ENCODE measurements around the gene SORBS1. TPM values are rescaled to one million over a fixed set of nuclear protein-coding genes. Genes with fewer than 3 reads are reported as not detected.

The SORBS1 gene
- total RNA-seq, 4 donors from 2014 or later = 28.1 to 92.5 (median 41.7) TPM

DNA sequence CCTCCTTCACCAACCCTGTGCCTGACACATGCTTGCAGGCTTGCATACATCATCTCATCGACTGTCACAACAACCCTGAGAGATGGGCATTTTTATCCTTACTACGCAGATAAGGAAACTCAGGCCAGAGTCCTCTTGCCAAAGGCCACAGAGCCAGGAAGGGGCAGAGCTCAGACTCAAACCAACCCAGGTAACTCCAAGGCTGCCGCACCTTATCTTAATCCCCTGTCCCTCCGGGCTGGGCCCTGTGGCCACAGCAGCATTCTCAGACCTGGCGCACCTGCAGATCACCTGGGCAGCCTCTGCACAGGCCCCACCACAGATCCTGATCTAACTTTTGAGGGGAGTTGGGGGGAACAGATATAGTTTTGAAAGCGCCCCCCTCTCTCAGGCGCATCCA, 35.1 kb downstream of the SORBS1 start:
- Histone ChIP-seq H3K4me1 (peaks cover 18% of the 10 kb centered on the region), H3K36me3 (no peaks in the 10 kb centered on the region), H3K27me3 (no peaks in the 10 kb centered on the region), H3K27ac (no peak overlapping the region), H3K4me3 (no peak overlapping the region), H3K9me3 (no peaks in the 10 kb centered on the region)
- DNase-seq (ENCODE audit: low spot score in 2 of 2) = no peak
- TF ChIP-seq, protein P1, sequence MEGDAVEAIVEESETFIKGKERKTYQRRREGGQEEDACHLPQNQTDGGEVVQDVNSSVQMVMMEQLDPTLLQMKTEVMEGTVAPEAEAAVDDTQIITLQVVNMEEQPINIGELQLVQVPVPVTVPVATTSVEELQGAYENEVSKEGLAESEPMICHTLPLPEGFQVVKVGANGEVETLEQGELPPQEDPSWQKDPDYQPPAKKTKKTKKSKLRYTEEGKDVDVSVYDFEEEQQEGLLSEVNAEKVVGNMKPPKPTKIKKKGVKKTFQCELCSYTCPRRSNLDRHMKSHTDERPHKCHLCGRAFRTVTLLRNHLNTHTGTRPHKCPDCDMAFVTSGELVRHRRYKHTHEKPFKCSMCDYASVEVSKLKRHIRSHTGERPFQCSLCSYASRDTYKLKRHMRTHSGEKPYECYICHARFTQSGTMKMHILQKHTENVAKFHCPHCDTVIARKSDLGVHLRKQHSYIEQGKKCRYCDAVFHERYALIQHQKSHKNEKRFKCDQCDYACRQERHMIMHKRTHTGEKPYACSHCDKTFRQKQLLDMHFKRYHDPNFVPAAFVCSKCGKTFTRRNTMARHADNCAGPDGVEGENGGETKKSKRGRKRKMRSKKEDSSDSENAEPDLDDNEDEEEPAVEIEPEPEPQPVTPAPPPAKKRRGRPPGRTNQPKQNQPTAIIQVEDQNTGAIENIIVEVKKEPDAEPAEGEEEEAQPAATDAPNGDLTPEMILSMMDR (IDR thresholded peaks at IDR 0.05) = no peak
- no peak for TF ChIP-seq POLR2A (IDR thresholded peaks at IDR 0.05)
- no peak for TF ChIP-seq POLR2AphosphoS5 (IDR thresholded peaks at IDR 0.05)
- no peak for TF ChIP-seq EP300 (IDR thresholded peaks at IDR 0.05)
- 96% methylated on average over 7 of the region's 7 CpGs for WGBS

DNA sequence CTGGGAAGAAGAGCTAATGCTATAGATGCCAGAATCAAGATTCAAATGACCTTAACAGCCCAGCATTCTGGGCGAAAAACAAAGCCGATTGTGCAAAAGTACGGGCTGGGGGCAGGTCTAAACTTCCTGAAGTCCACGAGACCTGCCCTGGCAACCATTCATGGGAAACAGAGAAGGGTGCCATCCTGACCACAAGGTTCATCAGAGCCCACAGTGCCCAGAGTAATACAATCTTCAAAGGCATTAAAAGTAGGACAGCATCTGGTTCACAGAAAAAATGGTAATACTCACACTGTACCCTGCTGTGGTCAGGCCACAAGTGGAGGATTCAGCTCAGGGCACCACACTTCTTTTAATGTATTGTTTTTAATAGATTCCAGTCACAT, 36.1 kb downstream of the SORBS1 start:
- H3K27me3 ChIP-seq = no peaks in the 10 kb centered on the region
- no peaks in the 10 kb centered on the region for H3K36me3 ChIP-seq
- DNase-seq (ENCODE audit: low spot score in 2 of 2) = no peak
- H3K4me3 ChIP-seq = no peak overlapping the region
- no peak for TF ChIP-seq POLR2A (IDR thresholded peaks at IDR 0.05)
- TF ChIP-seq, protein P1 (IDR thresholded peaks at IDR 0.05) = no peak
- H3K4me1 ChIP-seq = peaks cover 18% of the 10 kb centered on the region
- H3K9me3 ChIP-seq = no peaks in the 10 kb centered on the region
- 94% methylated on average over 4 of the region's 4 CpGs for whole genome bisulfite sequencing
- no peak overlapping the region for H3K27ac ChIP-seq

DNA sequence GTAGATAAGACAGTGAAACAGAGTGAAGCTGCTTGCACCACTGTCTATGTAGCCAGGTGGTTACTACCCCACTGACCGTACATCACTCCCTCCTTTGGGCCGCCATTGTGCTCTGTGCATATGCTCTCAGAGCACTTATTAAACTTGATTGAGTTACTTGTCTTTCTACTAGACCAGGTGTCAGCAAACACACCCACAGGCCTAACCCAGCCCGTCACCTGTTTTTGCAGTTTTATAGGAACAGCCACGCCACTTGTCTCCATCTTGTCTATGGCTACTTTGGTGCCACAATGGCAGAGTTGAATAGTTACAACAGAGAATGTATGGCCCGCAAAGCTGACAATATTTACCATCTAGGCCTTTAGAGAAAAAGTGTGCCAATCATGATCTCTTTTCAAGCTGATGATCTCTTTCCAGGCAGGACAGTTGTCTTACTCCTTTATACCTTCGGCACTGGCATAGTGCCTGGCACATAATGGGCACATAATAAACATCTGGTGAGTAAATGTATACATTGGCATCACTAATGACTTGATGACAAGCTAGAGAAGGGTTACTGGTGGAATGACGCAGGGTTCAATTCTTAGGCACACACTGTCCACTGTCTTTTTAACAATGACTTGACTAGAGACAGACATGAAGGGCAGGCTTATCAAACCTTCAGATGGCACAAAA, 36.7 kb downstream of the SORBS1 start:
- Histone ChIP-seq H3K36me3 (no peaks in the 10 kb centered on the region), H3K4me1 (peaks cover 16% of the 10 kb centered on the region), H3K27me3 (no peaks in the 10 kb centered on the region), H3K27ac (no peak overlapping the region), H3K4me3 (no peak overlapping the region), H3K9me3 (no peaks in the 10 kb centered on the region)
- TF ChIP-seq, protein P1 (IDR thresholded peaks at IDR 0.05) = no peak
- TF ChIP-seq POLR2A (IDR thresholded peaks at IDR 0.05) (no peak), POLR2AphosphoS5 (IDR thresholded peaks at IDR 0.05) (no peak), EP300 (IDR thresholded peaks at IDR 0.05) (no peak)
- DNase-seq (ENCODE audit: low spot score in 2 of 2) = no peak
- 94% methylated on average over 7 of the region's 7 CpGs for WGBS

DNA sequence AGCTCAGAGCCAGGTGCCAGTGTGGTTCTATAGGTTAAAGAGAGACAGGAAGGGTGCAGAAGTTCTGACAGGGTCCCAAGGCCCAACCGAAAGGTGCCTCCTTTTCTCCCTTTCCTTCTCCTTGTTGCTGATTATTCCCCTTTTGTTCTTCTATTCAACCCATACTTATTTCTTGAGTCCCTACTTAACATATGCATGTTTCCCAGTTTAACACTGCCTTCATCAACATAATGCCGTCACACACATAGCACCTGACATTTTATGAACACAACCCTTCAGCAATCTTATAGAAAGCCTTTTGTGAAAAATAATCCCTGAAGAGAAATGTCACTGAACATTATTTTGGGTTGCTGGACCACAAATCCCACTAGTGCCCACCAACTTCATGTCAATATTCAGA, 39.1 kb downstream of the SORBS1 start:
- Histone ChIP-seq H3K27ac (no peak overlapping the region), H3K27me3 (no peaks in the 10 kb centered on the region), H3K4me3 (no peak overlapping the region), H3K4me1 (peaks cover 23% of the 10 kb centered on the region), H3K36me3 (no peaks in the 10 kb centered on the region), H3K9me3 (no peaks in the 10 kb centered on the region)
- TF ChIP-seq POLR2A (IDR thresholded peaks at IDR 0.05) (no peak), POLR2AphosphoS5 (IDR thresholded peaks at IDR 0.05) (no peak), EP300 (IDR thresholded peaks at IDR 0.05) (no peak)
- TF ChIP-seq, protein P1 (IDR thresholded peaks at IDR 0.05) = no peak
- WGBS = 91% methylated on average over 2 of the region's 2 CpGs
- DNase-seq (ENCODE audit: low spot score in 2 of 2) = no peak

DNA sequence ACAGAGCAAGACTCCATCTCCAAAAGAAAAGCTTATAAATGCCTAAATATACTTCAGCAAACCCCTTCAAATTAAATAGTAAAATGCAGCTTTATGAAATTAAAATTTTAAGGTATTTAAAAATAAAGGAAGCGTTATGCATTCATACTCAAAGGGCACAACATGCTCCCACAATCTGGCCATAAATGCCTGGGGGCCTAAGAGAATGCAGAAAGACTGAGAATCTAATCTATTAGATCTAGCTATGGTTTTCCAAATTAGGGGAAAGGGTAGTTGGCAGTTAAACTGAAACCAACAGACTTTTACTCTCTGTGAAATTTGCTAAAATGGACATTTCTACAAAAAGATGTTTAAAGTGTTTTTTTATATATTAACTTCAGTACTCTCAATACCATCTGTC, 40.6 kb downstream of the SORBS1 start:
- peaks cover 31% of the 10 kb centered on the region for H3K4me1 ChIP-seq
- no peaks in the 10 kb centered on the region for H3K27me3 ChIP-seq
- no peaks in the 10 kb centered on the region for H3K9me3 ChIP-seq
- H3K27ac ChIP-seq = no peak overlapping the region
- 77% methylated on average over 1 of the region's 1 CpG for WGBS
- H3K36me3 ChIP-seq = no peaks in the 10 kb centered on the region
- TF ChIP-seq, protein P1 (IDR thresholded peaks at IDR 0.05) = no peak
- TF ChIP-seq POLR2A (IDR thresholded peaks at IDR 0.05) = no peak
- TF ChIP-seq EP300 (IDR thresholded peaks at IDR 0.05) = no peak
- TF ChIP-seq POLR2AphosphoS5 (IDR thresholded peaks at IDR 0.05) = no peak
- DNase-seq (ENCODE audit: low spot score in 2 of 2) = no peak
- no peak overlapping the region for H3K4me3 ChIP-seq

Measured in suprapubic skin (tissue), 4 donors.